IPS DF 6.9 (cell line): ENCODE measurements around the gene TMEM266.

Experiments
- DNase-seq: peaks from one replicate; pipeline ENCODE4 v3.0.0-alpha.2; 2013; ENCODE audit warnings: low read depth, low spot score
- H3K27ac ChIP-seq: one replicate; pipeline ENCODE4 v1.5.1; 2013; ENCODE audit warnings: low read length, control low read depth
- H3K27me3 ChIP-seq: 2 replicates; pipeline ENCODE4 v1.6.1; 2013; ENCODE audit warnings: mild to moderate bottlenecking, low read length; ENCODE audit not compliant: control insufficient read depth, insufficient read depth
- H3K36me3 ChIP-seq: 2 replicates; pipeline ENCODE4 v1.6.1; 2013; ENCODE audit warnings: low read length; ENCODE audit not compliant: control insufficient read depth, insufficient read depth
- H3K4me1 ChIP-seq: 2 replicates; pipeline ENCODE4 v1.6.1; 2013; ENCODE audit warnings: low read length; ENCODE audit not compliant: control insufficient read depth, insufficient read depth
- H3K4me3 ChIP-seq: 2 replicates; pipeline ENCODE4 v1.5.1; 2013; ENCODE audit warnings: mild to moderate bottlenecking, low read length
- H3K9me3 ChIP-seq: 2 replicates; pipeline ENCODE4 v1.6.1; 2013; ENCODE audit warnings: low read length, inconsistent platforms; ENCODE audit not compliant: control insufficient read depth, insufficient read depth
- WGBS: extraction: QIAGEN DNeasy Blood & Tissue Kit; methylation state at CpG from one replicate; pipeline ENCODE4 v1.1.7; 2013; ENCODE audit warnings: mixed read lengths, missing lambda C conversion rate; ENCODE audit not compliant: insufficient read length, insufficient coverage; 5-methylcytosine and 5-hydroxymethylcytosine counted together

Gene TMEM266

GRCh38 chr15:76192715-76193114 is 132.9 kb downstream of the TMEM266 start:
- Histone ChIP-seq H3K4me1 (peaks cover 3% of the 10 kb centered on the region; the same call in 1 of the 2 replicates), H3K4me3 (no peak overlapping the region; the same call in 1 of the 2 replicates), H3K36me3 (no peaks in the 10 kb centered on the region), H3K27ac (no peak overlapping the region), H3K27me3 (no peaks in the 10 kb centered on the region), H3K9me3 (no peaks in the 10 kb centered on the region)
- DNase-seq = no peak
- WGBS = no CpG with 5 or more reads among the region's 8 CpGs

- no CpG with 5 or more reads among the region's 8 CpGs for WGBS
- peaks cover 3% of the 10 kb centered on the region; the same call in 1 of the 2 replicates for H3K4me1 ChIP-seq
- no peak overlapping the region for H3K4me3 ChIP-seq
- no peak for DNase-seq
- H3K9me3 ChIP-seq = no peaks in the 10 kb centered on the region
- no peak overlapping the region for H3K27ac ChIP-seq
- H3K36me3 ChIP-seq = no peaks in the 10 kb centered on the region
- no peaks in the 10 kb centered on the region for H3K27me3 ChIP-seq
Observed at GRCh38 chr15:76193934-76194333, 134.1 kb downstream of the TMEM266 start.

- H3K27me3 ChIP-seq = no peaks in the 10 kb centered on the region
- no peak overlapping the region for H3K4me3 ChIP-seq
- H3K9me3 ChIP-seq = no peaks in the 10 kb centered on the region
- H3K27ac ChIP-seq = no peak overlapping the region
- no CpG with 5 or more reads among the region's 7 CpGs for WGBS
- DNase-seq = no peak
- peaks cover 1% of the 10 kb centered on the region; the same call in 1 of the 2 replicates for H3K4me1 ChIP-seq
- no peaks in the 10 kb centered on the region for H3K36me3 ChIP-seq
Observed at GRCh38 chr15:76195506-76196268, 135.9 kb downstream of the TMEM266 start.

GRCh38 chr15:76196269-76197231 is 136.8 kb downstream of the TMEM266 start:
- WGBS = no CpG with 5 or more reads among the region's 18 CpGs
- Histone ChIP-seq H3K27me3 (no peaks in the 10 kb centered on the region), H3K9me3 (no peaks in the 10 kb centered on the region), H3K27ac (no peak overlapping the region), H3K36me3 (no peaks in the 10 kb centered on the region), H3K4me3 (no peak overlapping the region), H3K4me1 (peaks cover 1% of the 10 kb centered on the region; the same call in 1 of the 2 replicates)
- DNase-seq = no peak

- Histone ChIP-seq H3K27ac (no peak overlapping the region), H3K36me3 (no peaks in the 10 kb centered on the region), H3K9me3 (no peaks in the 10 kb centered on the region), H3K27me3 (no peaks in the 10 kb centered on the region), H3K4me3 (no peak overlapping the region), H3K4me1 (0 out of 2 replicates have a peak, but pooled peaks cover 1% of the 10 kb centered on the region)
- no peak for DNase-seq
- WGBS = no CpG with 5 or more reads among the region's 8 CpGs
Observed at GRCh38 chr15:76197703-76198455, 138.1 kb downstream of the TMEM266 start.

GRCh38 chr15:76198456-76199105 is 138.8 kb downstream of the TMEM266 start:
- Histone ChIP-seq H3K4me1 (0 out of 2 replicates have a peak, but pooled peaks cover 1% of the 10 kb centered on the region), H3K36me3 (no peaks in the 10 kb centered on the region), H3K27ac (no peak overlapping the region), H3K27me3 (no peaks in the 10 kb centered on the region), H3K4me3 (no peak overlapping the region), H3K9me3 (no peaks in the 10 kb centered on the region)
- no CpG with 5 or more reads among the region's 6 CpGs for WGBS
- no peak for DNase-seq

- Histone ChIP-seq H3K36me3 (no peaks in the 10 kb centered on the region), H3K27me3 (no peaks in the 10 kb centered on the region), H3K27ac (no peak overlapping the region), H3K9me3 (no peaks in the 10 kb centered on the region), H3K4me1 (0 out of 2 replicates have a peak, but pooled peaks cover 1% of the 10 kb centered on the region), H3K4me3 (no peak overlapping the region)
- no CpG with 5 or more reads among the region's 19 CpGs for WGBS
- no peak for DNase-seq
Observed at GRCh38 chr15:76199106-76200082, 139.6 kb downstream of the TMEM266 start.

- H3K4me1 ChIP-seq = 0 out of 2 replicates have a peak, but pooled peaks cover 1% of the 10 kb centered on the region
- no CpG with 5 or more reads among the region's 6 CpGs for WGBS
- H3K4me3 ChIP-seq = no peak overlapping the region
- no peaks in the 10 kb centered on the region for H3K36me3 ChIP-seq
- DNase-seq = no peak
- no peak overlapping the region for H3K27ac ChIP-seq
- no peaks in the 10 kb centered on the region for H3K27me3 ChIP-seq
- H3K9me3 ChIP-seq = no peaks in the 10 kb centered on the region
Observed at GRCh38 chr15:76200083-76200465, 140.3 kb downstream of the TMEM266 start.

GRCh38 chr15:76200641-76201105 is 140.9 kb downstream of the TMEM266 start:
- Histone ChIP-seq H3K27ac (no peak overlapping the region), H3K27me3 (no peaks in the 10 kb centered on the region), H3K9me3 (no peaks in the 10 kb centered on the region), H3K36me3 (no peaks in the 10 kb centered on the region), H3K4me1 (0 out of 2 replicates have a peak, but pooled peaks cover 1% of the 10 kb centered on the region), H3K4me3 (no peak overlapping the region)
- WGBS = no CpG with 5 or more reads among the region's 5 CpGs
- no peak for DNase-seq
